NCI-H1048 (cell line): ENCODE results near the gene TTC31.

Experiments
- DNase-seq: peaks from one replicate; lab custom pipeline; 2025; lab: John Stamatoyannopoulos, UW

Gene TTC31

DNA sequence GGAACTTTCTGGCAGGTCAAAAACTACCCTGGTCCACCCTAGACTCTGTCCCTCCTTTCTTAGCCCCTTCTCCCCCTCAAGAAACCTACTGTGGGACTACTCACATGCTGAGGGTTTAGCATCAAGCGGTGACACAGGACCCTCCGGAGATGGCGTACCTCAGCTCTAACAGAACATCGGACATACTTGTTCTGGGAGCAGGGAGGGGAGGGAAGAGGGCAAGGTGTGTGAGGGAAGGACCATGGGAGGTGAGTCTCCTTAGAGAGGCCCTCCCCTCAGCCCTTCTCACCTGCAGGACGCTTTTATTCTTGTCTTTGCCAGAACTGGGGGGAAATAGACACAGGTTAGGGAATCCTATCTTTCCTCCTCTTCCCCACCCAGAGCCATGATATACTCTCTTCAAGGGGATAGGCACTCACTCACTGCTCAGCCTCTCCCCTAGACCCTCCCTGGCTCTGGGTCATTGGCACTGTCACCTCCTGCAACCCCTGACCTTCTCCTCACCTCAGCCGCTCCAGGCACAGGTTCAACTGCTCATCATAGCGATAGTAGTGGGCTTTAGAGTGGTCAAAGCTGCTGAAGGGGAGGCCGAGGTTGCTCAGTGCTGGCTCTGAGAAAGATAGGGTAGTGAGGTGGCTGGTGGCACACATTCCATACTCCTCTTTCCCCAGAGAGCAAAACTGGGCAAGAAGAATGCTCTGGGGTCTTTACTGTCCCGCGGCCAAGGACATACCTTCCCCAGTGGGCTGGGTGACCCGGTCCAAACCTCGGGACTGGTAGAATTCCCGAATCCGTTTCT lies 22.8 kb downstream of the TTC31 start:
- no peak for DNase-seq

DNA sequence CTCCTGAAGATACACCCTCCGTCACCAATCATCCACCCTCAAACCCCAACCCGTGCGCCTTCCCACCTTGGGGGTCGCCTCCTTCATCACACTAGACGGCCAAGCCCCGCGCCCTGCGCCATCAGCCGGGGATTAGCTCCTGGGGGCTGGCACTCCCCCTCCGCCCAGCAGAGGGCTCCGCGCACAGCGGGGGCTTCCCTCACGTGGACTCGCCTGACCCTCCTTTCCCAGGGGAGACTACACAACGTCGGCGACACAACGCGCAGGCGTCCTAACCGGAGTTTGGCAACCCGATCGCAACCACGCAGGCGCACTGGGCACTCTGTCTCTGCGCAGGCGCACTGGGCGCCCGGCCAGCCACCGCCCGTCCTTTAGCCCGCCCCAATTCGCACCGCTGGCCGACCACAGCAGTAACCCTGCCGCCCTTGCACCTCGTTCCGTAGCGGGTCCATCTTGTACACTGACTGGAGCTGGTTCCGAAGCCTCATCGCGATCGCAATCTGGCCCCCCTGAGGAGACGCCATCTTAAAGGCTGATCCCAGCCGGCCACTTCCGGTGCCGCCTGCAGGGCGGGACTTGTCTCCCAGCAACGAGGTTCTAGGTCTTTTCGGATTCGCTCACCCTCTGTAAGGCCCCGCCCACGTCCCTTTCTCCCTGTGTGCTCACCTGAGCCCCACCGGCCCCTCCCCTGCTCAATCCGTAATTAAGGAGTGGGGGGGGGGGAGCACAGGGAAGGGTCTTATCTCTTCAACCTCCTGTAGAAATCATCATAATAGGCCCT lies 24.5 kb downstream of the TTC31 start, which contains the start of gene PCGF1:
TSS of gene PCGF1 (minus strand) at position 551 of the 781 bp plus-strand sequence. CDS start at position 524, 27 bp downstream.
- DNase-seq, result peak; percentile 91

DNA sequence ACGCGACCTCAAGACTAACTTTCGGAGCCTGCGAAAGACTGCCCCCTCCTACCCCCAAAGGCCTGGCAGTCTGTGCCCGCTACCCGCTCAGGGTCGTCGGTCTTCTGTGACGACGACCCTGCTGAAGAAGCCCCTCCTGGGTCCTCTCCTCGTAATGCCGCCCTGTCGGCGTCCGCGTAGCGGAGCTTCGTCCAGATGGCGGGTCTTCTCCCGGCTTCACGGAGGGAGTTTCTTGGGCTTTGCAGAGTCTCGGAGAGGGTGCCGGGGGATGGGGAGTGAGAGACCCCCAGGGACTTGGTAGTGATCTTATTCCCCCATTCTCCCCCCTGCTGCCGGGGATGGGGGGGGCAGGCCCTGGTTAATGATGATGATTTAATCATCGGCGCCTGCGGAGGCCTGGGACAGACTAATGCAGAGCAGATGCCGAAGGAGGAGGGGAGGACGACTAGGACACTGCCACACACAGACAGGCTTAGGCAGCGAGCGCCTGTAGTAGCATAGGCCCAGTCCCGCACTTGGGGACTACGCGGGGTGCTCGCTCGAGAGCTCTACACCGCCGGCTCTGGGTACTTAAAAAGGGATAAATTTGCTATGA lies 25.1 kb downstream of the TTC31 start:
- peak; percentile 4 for DNase-seq

DNA sequence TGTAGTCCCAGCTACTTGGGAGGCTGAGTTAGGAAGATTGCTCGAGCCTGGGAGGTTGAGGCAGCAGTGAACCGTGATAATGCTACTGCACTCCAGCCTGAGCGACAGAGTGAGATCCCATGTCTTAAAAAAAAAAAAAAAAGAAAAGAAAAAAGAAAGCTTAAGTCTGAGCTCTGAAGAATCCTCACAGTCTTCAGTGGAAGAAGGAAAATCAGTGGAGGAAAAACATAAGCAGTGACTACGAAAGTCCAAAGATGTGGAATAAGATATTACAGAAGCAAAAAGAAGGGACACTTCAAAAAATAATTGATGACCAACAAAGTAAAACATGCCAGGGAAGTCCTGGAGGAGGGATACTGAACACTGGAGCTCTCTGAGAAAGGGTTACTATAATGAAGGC lies 27.4 kb downstream of the TTC31 start:
- no peak for DNase-seq

DNA sequence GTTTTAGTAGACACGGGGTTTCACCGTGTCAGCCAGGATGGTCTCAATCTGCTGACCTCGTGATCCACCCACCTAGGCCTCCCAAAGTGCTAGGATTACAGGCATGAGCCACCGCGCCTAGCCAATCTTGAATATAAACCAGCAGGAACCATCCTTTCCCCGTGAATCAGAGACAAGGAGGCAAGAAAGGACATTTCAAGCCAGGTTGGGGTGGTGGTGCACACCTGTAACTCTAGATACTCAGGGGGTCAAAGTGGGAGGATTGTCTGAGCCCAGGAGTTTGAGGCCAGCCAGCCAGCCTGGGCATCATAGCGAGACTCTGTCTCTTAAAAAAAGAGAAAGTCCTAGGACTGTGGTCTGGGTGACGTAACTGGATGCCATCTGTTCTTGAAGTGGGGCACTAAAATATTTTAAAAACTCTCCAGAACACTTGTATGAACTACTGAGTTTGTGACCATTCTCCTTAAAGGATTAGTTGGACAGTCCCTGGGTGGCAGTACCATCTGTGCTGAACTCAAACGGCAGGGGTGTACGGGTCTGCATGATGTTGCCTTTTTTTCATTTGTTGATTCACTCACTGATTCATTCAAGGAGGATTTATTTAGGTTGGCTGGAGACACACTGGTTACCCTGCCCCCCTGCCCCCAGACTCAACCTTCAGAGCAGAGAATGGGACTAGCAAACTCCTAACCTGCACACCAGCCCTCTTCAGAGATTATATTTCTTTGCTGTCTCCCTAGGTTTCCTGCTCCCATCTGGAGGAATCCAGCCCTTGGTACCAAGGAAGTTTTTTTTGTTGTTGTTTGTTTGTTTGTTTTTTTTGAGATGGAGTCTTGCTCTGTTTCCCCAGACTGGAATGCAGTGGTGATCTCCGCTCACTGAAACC lies 28.5 kb downstream of the TTC31 start:
- DNase-seq, result no peak

DNA sequence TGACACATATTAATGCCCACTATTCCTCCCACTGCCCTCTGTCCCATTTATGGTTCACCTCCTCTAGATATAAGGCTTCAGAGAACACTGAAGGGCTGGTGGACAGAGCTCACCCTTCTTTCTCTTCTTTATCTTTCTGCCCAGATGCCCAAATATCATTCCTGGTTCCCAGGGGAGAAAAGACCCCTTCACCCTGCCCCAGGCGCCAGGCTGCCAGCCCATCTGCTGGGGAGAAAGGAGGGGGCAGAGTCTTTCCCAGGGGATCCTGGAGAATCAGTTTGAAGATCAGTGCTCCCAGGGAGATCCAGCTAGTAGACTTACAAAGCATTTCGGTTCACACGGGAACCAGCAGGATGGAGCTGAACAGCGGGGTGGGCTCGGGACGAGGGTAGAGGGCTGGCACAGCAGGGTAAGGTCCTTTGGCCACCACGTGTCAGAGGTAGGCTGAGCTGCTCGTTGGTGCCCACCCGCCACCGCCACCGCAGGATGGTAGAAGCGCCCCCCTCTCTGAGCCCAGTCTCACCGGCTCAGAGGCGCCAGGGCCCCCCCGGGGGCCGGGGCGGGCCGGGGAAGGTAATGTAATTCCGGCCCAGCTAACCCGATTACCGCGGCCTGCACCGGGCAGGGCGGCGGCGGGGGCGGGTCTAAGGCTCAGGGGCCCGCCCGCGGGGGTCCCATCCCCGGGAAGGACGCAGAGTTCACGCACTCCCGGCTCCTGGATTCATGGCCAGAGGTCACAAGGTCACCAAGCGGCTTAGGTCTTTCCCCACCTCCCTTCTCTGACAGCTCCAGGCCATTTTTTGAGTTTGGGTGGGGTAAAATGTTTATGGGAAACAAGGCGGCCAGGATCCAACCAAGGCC lies 30.1 kb downstream of the TTC31 start:
- DNase-seq, result no peak

DNA sequence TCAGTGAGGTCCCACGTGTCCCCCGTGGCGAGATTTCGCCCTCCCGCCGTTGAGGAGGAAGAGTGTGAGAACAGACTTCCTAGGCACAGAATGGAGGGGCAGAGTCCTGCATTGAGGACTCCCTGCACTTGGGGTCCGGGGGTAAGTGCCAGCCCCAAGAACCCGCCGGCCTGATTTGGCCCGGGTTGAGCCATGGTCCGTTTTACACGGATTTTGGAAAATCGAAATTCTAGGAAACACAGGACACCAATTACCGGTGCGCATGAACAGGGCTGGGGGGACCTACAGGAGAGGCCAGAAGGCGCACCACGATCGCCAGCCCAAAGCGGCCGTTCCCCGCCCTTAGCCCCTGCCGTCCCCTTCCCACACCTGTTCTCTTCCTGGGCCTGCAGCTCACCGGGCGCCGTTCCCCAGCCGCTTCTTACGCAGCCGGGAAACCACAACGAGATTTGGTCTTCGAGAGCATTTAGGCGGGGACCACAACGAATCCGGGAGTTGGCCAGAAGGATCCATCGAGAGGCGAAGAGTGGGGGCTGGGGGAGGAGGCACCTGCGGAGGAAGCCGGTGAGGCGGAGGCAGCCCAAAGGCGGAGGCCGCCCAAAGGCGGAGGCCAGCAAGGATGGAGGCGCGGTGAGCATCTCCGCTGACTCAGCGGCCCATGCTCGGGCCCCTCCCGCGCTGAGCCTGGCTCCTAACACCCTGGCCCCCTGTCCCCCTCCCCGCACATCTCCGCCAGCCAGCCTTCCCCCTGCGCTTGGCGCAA lies 30.9 kb downstream of the TTC31 start:
- peak; percentile 41 for DNase-seq

DNA sequence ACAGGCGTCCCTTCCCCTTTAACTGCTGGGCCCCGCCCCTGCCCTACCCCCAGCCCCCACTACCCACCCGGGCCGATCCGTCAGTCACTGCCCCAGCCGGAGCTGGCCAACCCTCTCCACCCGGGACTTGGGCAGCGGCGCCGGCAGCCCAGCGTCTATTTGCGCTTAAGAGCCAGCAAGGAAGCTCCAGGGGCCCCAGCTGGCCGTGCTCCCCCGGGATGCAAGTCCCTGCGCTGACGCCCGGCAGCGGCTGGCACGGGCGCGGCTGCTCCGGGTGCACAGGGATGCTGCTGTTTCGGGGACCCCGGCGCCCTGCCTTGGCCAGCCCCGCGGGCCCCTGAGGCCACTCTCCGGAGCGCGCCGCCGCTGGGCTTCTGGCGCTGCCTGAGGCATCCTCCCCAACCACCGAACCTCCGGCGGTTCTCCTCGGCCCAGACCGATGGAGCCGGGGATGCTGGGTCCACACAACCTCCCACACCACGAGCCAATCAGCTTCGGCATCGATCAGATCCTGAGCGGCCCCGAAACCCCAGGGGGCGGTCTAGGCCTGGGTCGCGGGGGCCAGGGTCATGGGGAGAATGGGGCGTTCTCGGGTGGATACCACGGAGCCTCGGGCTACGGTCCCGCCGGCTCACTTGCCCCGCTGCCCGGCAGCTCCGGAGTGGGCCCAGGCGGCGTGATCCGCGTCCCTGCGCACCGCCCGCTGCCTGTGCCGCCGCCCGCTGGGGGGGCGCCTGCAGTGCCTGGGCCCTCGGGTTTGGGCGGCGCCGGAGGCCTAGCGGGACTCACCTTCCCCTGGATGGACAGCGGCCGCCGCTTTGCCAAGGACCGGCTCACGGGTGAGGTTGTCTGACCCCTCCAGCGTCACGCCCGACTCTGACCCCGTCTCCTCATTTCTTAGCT lies 31.7 kb downstream of the TTC31 start, which contains the start of gene TLX2:
TSS of gene TLX2 (plus strand) at position 83 of the 903 bp plus-strand sequence. CDS start at position 440, 357 bp downstream.
- no peak for DNase-seq

DNA sequence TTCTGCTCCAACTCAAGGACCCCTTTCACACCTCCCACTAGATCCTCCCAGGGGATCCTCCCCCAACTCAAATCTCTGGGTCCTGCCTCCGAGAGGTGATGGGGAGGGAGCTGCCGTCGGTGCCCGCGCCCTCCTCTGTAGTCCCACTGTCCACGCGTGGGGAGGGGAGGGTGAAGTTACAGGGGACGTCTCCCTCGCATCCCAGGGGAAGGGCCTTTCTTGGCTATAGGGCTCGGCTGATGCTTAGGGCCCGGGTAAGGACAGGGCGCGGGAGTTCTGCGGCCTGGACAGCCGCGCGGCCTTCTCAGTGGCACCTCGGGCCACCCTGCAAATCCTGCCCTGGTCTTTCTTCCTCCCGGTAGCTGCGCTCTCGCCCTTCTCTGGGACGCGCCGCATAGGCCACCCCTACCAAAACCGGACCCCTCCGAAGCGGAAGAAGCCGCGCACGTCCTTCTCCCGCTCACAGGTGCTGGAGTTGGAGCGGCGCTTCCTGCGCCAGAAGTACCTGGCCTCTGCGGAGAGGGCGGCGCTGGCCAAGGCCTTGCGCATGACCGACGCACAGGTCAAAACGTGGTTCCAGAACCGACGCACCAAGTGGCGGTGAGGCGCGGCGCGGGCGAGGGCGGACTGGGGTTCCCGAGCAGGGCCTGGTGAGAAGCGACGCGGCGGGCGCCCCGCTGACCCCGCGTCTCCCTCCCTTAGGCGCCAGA lies 32.5 kb downstream of the TTC31 start:
- DNase-seq, result no peak

DNA sequence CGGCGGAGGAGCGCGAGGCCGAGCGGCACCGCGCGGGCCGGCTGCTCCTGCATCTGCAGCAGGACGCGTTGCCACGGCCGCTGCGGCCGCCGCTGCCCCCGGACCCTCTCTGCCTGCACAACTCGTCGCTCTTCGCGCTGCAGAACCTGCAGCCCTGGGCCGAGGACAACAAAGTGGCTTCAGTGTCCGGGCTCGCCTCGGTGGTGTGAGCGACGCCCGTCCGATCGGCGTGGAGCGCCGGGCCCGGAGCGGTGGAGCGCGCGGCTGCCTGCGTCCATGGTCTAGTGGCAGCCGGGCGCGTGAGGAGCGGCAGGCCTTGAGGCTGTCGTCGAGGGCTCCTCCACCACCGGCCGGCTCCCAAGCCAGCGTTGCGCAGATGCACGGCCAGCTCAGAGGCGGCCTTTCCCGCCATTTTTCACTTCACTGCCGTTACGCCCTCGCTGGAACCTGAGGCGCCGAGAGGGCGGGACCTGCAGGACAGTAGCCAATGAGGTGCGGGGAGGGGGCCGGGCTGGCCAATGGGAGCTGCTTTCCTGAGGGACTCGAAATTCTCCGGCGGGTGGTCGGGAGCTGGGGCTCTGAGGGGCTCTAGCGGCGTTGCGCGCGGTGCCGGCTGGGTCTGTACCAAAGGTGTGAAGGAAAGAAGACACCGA lies 33.2 kb downstream of the TTC31 start:
- no peak for DNase-seq

DNA sequence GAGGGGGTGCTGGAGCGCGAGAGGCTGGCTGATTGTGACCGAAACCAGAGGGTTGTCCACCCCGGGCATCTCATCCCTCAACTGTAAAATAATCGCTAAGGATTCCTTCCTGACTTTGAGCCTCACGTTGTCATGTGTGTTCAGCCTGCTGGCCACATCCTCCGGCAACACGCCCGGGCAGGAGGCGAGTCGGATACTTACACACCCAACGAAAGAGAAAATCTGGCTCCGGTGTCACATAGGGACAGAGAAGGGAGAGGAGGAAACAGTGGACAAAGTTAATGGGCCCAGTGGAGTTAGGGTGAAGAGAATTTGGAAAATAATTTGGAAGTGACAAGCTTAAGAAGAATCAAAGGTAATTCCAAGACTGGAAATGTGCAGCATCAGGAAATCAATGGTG lies 33.8 kb downstream of the TTC31 start:
- DNase-seq, result no peak

DNA sequence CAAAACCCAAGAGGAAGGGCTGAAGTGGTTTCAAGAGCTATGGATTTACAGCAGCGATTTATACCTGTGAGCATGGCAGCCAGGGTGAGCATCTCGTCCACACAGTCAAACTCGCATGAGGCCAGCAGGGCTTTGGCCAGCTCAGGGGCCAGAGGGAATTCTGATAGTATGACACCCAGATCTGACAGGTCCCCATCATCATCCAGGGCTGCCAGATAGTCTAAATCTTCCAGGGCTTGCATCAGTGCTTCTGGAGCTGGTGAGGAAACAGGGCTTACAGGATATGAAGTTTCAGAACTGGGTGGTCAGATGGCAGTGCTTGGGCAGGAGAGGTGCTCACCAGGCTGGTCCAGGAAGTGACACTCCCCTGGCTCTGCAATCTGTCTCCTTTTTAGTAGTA lies 39.6 kb downstream of the TTC31 start:
- no peak for DNase-seq

DNA sequence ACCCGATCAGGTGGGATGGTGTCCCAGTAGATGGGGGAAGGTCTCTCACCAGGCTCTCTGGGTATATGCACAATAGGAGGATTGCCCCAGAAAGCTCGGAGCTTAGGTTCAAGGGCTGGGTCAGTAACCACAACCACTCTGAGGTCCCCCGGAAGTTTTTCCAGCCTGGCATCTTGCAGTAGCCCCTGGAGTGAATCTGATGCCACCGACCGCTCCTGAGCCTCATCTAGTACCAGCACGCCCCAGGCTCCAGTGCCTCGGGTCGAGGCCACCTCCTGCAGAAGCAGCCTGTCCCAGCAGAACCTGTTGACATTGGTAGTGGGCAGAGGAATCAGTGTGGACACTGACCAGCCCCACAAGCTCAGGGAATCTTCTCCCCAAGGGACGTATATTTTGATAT lies 41.1 kb downstream of the TTC31 start:
- DNase-seq, result no peak

DNA sequence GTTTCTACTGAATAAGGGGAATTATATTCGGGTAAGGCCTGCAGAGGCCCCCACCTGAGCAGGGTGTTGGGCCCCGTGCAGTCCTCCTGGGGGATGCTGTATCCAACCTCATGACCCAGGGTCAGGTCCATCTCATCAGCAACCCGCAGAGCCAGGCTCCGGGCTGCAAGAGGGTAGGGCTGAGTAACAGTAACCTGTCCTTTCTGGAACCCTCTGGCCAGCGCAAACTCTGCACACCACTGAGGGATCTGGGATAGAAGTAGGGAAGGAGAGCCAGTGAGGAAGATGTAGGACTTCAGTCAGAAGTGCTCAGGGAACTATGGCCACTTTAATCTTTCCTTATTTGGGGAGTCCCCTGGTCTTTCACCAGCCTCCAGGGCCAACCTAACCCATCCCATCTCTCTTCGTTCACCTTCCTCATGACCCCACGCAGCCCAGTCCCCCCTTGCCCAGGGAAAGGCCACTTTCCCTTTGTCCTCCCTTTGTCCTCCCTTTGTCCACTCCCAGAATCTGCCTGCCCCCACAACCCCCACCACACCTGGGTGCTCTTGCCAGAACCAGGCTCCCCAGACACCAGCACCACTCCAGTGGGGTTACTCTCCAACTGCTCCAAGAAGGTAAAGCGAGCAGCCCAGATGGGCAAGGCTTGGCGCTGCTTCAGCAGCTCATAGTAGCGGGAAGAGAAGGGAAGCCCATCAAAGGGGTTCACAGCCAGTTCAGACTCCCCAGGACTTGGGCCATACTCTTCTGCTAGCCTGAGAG lies 42.3 kb downstream of the TTC31 start:
- no peak for DNase-seq

DNA sequence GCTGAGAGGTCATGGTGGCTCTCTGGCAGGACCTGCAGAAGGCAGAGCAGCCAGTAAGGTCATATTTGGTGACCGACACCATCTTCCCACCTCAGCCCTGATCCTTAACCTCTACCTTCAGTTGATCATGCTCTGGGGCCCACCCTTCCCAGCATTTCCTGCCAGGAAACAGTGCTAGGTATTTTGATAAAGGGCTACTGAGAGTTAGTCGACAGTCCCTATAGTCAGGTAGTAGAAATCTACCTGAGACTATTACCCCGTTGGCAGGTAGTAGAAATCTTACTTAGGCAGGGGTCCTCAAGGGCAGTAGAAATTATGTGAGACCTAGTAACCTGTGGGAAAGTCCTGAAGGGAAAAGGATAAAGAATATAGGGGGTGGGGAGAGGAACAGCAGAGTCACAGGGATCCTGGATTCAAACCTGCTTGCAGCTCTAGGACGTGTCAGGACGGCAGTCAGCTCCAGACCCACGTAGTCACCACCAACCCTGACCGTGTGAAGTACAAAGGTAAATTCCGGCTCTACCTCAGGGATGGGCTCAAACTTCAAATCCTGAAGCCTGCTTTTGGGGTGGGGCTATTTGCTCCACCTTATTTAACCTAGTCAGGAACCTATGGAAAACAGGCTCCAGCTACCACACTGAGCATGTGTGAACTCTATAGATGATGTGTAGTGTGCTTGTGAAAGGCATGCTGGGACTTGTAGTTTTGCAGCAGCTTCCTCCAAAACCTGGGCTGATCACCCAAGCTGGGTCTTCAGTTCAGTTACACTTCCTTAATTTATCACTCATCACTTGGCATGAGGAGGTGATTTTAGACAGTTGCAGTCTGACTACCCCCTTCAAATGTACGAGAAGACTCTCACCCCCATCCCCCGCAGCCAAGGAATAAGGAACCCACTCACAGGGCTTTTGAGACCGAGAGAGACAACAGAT lies 43.1 kb downstream of the TTC31 start, which contains the start of gene DQX1:
TSS of gene DQX1 (minus strand) at position 515 of the 932 bp plus-strand sequence. CDS start at position 13, 502 bp downstream.
- DNase-seq, result no peak
